ENCODE measurements around the gene RAB11FIP2. TPM values are rescaled to one million over a fixed set of nuclear protein-coding genes. Genes with fewer than 3 reads are reported as not detected.
"Not testable (repeated sequence)": the region's sequence is repeated elsewhere in the genome, so short reads cannot be mapped to it uniquely, and the experiment has no call there.

Gene RAB11FIP2, protein sequence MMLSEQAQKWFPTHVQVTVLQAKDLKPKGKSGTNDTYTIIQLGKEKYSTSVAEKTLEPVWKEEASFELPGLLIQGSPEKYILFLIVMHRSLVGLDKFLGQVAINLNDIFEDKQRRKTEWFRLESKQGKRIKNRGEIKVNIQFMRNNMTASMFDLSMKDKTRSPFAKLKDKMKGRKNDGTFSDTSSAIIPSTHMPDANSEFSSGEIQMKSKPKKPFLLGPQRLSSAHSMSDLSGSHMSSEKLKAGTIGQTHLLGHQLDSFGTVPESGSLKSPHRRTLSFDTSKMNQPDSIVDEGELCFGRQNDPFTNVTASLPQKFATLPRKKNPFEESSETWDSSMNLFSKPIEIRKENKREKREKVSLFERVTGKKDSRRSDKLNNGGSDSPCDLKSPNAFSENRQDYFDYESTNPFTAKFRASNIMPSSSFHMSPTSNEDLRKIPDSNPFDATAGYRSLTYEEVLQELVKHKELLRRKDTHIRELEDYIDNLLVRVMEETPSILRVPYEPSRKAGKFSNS
- 14.7 and 15.8 TPM in 2 replicates for total RNA-seq

GRCh38 chr10:118046395-118047156, at the start of gene RAB11FIP2:
Gene RAB11FIP2, minus strand, starts transcription at chr10:118046941. Its CDS starts 778 bp downstream, at chr10:118046163.
- intact Hi-C loops (cut with micrococcal nuclease) = loop anchor here (1.0 to 5.0 kb wide), 3 partner anchors 294 to 672 kb away; no protein-coding TSS in a partner anchor

GRCh38 chr10:118096022-118096421, 49.3 kb upstream of the RAB11FIP2 start:
- intact Hi-C loops (cut with micrococcal nuclease) = no loop called here

GRCh38 chr10:118092209-118092608, 45.5 kb upstream of the RAB11FIP2 start:
- intact Hi-C loops (cut with micrococcal nuclease) = no loop called here

GRCh38 chr10:118080817-118081216, 34.1 kb upstream of the RAB11FIP2 start:
- intact Hi-C loops (cut with micrococcal nuclease) = no loop called here

DNA sequence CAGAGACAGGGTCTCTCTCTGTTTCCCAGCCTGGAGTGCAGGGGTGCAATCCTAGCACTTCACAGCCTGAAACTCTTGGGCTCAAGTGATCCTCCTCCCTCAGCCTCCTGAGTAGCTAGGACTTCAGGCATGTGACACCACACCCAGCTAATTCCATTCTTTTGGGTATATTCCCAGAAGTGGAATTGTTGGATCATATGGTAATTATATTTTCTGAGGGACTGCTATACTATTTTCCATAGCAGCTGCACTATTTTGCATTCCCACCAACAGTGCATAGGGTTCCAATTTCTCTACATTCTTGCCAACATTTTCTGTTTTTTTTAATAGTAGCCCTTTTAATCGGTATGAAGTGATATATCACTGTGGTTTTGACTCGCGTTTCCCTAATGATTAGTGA, 30.0 kb upstream of the RAB11FIP2 start:
- intact Hi-C loops (cut with micrococcal nuclease) = no loop called here

GRCh38 chr10:118072840-118073239, 26.1 kb upstream of the RAB11FIP2 start:
- intact Hi-C loops (cut with micrococcal nuclease) = no loop called here

- intact Hi-C loops (cut with micrococcal nuclease) = not testable (repeated sequence)
Measured at GRCh38 chr10:118067389-118067788, 20.6 kb upstream of the RAB11FIP2 start.

- intact Hi-C loops (cut with micrococcal nuclease) = no loop called here
Measured at GRCh38 chr10:118062798-118063238, 16.1 kb upstream of the RAB11FIP2 start.

DNA sequence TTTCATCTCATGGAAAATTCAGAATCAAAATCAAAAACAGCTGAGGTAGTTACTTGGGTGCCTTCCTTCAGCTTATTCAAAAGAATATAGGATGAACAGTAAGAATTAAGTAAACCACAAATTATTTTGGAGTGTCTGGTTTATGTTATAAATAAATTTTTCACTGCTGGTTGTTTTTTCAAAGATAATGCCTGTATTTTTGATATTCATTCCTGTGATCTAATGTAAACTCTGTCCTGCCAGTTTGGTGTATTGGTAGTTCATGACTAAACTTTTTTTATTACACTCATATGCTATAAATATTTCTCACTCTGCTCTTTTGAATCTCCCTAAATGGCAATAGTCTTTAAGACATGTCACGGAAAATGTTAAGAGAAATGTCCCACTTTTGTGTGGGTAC, 11.6 kb upstream of the RAB11FIP2 start:
- intact Hi-C loops (cut with micrococcal nuclease) = no loop called here

DNA sequence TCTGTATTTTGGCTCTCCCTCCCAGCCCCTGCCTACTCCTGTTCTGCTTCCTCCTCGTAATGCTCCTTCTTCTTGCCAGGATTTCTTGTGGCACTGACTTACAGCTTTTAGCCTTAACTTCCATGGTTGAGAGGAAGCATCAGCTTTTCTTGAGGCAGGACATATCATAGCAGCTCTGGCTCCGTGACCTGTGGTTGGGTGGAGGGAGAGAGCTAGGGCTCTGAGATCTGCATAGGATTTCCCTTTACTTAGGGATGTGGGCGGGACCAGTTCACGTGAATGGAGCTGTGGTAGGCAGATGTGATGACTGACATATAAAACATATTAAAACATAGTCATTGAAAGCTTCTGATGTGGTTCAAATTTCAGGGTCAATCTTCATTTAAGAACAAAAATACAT, 10.6 kb upstream of the RAB11FIP2 start:
- intact Hi-C loops (cut with micrococcal nuclease) = no loop called here

GRCh38 chr10:118054383-118054782, 7.6 kb upstream of the RAB11FIP2 start:
- intact Hi-C loops (cut with micrococcal nuclease) = no loop called here

- intact Hi-C loops (cut with micrococcal nuclease) = no loop called here
Measured at GRCh38 chr10:118052816-118053215, 6.1 kb upstream of the RAB11FIP2 start.

DNA sequence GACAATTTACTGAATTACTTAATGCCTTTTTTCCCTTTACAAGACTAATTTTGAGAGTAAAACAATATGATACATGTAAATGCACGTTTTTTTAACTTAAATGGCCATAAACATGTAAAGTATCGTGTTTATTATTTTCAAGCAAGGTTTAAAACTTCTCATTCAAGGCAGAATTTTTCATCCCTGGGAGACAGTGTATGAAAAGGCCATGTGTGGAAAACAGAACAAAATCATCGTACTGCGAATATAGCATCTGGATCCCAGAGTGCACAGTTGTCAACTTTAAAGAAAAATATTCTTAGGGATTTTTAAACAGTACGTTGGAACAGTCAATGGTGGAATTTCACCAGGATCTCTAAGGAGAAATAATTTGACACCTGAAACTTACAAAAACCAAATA, 1.1 kb upstream of the RAB11FIP2 start:
- intact Hi-C loops (cut with micrococcal nuclease) = loop anchor here (2.0 to 5.0 kb wide), 2 partner anchors 293 to 396 kb away; no protein-coding TSS in a partner anchor

DNA sequence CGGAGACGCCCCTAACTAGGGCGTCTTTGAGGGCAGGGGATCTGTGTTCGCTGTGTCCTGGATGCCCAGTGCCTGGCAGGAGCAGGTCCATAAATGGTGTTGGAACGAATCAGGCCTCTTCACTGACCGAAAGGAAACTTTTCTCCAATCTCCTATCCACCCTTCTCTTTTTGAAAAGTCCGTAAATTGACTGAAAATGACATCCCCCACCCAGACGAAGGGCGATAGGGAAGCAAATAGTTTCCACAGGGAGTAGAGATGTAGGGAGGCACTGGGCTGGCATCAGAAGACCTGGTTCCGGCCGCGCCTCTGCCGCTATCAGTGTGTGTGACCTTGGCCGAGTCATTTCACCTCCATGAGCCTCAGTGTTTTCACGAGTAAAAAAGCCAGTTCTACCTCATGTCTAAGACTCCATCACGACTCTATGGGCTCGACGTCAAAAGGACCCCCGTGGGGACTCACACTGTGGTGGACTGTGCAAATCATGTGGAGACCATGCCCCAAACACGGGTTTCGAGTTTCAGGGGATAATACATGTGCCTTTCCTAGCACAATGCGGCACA, 497 bp upstream of the RAB11FIP2 start:
- intact Hi-C loops (cut with micrococcal nuclease) = loop anchor here (2.0 to 5.0 kb wide), 2 partner anchors 294 to 395 kb away; no protein-coding TSS in a partner anchor

DNA sequence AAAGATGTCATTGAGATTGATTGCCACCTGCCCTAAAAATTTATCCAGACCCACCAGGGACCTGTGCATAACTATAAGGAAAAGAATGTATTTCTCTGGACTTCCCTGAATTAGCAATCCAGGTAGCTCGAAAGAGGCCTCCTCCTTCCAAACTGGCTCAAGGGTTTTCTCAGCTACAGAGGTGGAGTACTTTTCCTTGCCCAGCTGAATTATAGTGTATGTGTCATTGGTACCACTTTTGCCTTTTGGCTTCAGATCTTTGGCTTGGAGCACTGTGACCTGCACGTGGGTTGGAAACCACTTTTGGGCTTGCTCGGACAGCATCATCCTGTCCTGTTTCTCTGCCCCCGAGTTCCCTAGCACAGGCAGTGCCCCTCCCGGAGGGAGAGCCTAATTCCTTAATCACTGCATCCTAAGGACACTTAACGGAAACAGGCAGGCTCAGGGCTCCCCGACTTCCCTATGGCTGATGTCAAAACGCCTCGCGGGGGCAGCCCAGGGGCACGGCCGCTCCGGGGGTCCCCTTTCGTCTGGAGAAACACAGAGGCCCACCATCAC, 825 bp downstream of the RAB11FIP2 start:
- intact Hi-C loops (cut with micrococcal nuclease) = loop anchor here (1.0 to 5.0 kb wide), 3 partner anchors 295 to 672 kb away; no protein-coding TSS in a partner anchor

DNA sequence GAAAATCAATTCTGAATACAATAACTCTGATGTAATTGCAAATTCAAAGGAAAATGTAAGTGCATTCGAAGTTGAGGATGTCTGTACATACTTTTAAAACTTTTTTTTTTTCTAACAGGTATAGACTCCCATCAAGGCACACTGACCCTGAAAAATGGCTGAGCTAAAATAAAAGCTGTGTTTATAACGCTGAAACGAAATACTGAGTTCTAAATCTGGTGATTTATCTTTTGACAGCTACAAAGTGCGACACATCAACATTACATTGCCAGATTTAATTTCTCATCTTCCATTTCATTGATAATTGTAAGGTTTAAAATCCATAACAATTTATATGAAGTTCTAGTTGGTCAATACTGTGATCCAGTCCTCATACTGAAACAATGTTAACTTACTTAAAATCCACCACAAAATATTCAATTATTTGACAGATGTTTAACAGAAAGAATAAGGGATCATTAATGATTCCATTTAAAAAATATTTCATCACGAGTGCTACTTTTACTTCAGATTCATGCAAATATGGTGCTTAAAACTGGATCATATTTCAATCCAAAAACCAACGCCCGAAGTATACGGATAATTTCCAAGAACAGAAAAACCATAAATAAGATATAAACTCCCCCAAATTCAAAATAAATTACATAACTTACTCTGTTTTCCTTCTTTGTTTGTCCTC, 1.4 kb downstream of the RAB11FIP2 start:
- intact Hi-C loops (cut with micrococcal nuclease) = loop anchor here (5.0 kb wide), 1 partner anchor 393 kb away; no protein-coding TSS in a partner anchor

GRCh38 chr10:118042827-118043242, 3.9 kb downstream of the RAB11FIP2 start:
- intact Hi-C loops (cut with micrococcal nuclease) = no loop called here

GRCh38 chr10:118042336-118042735, 4.4 kb downstream of the RAB11FIP2 start:
- intact Hi-C loops (cut with micrococcal nuclease) = no loop called here

DNA sequence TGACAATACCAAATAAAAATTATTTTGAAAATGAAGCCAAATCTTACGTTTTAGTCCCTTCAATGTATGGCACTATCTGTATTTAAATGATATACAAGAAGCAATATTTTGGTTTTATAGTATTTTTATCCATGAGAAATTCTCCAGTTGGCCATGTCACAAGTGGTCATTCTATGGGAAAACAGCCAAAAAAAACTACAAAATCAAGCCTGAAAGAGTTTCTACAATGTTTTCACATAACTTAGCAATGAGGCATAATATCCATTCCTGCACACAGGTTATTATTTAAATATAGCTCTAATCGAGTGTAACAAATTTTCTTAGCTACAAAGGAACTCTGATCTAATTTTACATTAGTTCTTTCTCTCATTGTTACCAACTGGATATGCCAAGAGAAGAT, 5.4 kb downstream of the RAB11FIP2 start:
- intact Hi-C loops (cut with micrococcal nuclease) = no loop called here

- intact Hi-C loops (cut with micrococcal nuclease) = no loop called here
Measured at GRCh38 chr10:118036281-118036875, 10.4 kb downstream of the RAB11FIP2 start.
